HG02759 (cell line): ENCODE data around the gene PRKAG2.

ENCODE experiments used
- ATAC-seq: cut with Tn5 transposase; IDR thresholded peaks from one replicate; pipeline ENCODE4 v1.9.1; 2021; ENCODE audit warnings: mild to moderate bottlenecking, moderate library complexity; ENCODE audit not compliant: unreplicated experiment

The PRKAG2 gene

DNA sequence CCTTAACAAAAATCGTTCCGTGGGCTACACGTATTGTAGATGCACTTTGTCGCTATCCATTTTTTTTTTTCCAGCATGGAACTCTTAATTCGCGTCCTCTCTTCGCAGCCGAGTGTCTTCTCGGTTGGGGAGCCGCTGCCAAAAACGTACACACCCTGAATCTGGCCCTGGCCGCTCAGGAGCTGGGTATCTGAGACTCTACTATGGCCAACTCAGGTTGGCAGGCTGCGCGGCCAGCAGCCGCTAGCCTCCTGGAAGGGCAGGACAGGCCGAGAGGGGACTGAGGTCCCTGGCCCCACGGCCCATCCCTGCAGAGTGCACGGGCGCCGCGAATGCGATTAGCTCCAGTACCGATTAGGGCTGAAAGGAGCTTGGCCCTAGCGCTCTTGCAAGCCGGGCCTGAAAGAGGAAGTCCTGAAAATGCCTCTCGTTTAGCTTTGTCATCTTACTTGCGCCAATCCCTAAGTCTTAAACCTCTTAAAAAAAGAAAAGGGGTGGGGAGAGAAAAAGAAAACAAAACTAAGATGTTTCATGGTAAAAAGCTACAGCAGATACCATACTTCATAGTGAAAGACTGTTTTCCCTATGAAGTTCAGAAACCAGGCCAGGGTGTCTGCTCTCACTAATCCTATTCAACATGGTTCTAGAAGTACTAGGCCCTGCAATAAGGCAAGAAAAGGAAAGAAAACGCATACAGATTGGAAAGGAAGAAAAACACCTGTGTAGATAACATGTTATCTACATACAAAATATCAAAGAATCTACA, 244.0 kb downstream of the PRKAG2 start:
- peak; percentile 51 for ATAC-seq

DNA sequence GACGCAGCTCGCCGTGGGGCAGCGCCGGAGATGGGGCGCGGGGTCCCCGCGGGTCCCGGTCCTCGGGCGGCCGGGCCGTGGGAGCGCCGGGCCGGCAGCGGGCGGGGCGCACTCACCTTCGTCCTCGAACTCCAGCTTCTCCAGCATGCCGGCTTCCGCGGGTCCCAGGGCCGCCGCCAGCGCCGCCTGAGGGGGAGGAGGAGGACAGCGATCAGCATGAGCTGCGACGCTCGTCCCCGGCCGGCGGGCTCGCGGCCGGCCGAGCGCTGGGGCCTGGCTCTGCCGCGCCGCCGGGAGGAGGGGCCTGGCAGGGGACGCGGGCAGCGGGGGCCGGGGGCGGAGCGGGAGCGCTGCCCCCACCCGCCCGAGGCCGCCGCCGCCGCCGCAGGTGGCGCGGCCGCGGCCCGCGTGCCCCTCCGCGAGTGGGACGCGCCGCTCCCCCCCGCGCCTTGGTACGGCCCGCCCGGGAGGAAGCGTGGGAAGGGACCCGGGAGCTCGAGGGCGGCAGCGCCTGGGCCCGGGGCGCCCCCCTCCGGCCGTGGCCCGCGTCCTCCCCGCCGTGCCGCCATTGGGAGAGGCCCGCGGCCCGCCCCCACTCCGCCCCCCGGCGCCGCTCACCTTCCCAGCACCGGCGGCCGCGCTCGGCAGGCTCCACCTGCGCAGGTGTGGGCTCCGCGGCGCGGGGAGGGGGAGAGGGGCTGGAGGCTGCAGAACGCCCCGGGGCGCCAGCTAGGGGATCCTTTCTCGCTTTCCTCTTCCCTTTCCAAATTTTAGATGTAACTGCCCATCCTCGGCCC, 244.8 kb downstream of the PRKAG2 start:
- peak; percentile 75 for ATAC-seq

DNA sequence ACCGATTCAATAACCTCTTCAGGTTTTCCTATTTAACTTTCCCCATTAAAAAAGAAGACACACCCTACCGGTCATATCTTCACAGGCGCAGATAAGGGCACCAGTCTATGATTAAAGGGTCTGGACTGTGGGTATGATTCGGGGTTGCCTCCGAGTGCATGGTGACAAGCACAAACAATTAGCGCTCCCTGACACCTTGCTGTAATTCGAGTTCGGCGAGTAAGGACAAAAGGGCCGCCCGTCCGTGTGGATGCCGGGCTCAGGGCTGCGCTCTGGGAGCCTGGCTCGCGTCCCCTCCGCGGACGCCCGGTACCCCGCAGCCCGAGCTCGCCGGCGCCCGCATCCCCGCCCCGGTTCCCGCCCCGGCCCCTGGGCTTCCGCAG, 245.4 kb downstream of the PRKAG2 start:
- peak; percentile 30 for ATAC-seq

DNA sequence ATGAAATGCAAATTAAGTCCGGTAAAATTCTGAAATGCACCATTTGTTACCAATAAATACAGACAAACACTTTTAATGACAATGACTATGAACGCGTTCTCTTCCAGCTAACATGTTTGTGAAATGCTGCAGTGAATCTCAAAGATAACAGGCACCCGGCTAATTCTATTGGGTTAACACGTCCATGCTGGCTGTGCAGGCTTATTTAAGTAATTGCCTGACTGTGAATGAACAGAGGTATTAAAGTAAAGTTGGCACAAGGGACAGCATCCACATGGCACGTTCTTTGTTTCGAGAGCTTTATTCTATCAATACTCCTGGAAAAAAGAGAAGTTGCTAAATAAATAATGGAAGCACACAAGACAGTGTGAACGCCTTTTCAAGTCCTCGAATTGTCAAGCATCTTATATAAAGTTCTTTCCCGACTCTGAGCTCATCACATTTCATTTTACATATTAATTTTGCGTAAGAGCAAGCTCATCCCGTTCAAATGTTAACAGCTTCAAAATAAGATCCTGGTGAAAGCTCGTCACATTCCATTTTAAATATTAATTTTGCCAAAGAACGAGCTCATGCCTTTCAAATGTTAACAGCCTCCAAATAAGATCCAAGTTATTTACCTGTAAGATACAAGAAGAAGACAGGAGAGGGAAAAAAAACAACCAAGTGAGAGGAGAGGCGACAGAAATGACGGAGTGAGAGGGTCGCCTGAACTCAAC, 245.9 kb downstream of the PRKAG2 start:
- no peak for ATAC-seq

GRCh38 chr7:151630358-151630757, 246.6 kb downstream of the PRKAG2 start:
- no peak for ATAC-seq

GRCh38 chr7:151629713-151630272, 247.1 kb downstream of the PRKAG2 start:
- no peak for ATAC-seq

DNA sequence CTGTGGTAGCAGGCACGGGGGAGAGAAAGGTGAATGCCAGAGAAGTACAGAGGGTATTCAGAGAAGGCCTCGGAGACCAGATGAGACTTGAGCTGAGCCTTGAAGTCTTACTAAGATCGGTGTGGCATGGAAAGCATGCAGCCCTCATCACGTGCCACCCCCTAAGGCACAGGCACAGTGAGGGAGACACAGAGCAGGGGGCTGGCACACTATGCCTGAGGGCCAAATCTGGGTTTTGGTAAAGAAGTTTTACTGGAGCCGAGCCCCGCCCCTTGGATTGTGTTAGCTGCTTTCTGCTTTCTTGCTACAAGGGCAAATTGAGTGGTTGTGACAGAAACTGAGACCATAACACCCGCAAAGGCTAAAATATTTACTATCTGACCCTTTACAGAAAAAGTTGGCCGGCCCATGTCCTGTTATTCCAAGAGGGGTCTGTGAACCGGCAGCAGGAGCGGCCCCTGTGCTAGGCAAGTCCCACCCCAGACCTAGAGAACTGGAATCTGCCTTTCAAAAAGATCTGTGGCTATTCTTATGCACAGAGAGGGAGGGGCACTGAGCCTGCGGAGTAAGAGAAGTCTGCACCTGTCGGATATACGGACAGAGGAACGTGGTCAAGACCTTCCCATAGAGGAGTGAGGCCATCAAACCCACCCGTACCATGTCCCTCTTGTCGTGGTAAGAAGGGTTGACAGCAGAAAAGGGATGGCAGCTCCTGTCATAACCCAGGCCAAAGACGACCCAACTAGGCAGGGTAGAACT, 247.9 kb downstream of the PRKAG2 start:
- ATAC-seq: no peak

DNA sequence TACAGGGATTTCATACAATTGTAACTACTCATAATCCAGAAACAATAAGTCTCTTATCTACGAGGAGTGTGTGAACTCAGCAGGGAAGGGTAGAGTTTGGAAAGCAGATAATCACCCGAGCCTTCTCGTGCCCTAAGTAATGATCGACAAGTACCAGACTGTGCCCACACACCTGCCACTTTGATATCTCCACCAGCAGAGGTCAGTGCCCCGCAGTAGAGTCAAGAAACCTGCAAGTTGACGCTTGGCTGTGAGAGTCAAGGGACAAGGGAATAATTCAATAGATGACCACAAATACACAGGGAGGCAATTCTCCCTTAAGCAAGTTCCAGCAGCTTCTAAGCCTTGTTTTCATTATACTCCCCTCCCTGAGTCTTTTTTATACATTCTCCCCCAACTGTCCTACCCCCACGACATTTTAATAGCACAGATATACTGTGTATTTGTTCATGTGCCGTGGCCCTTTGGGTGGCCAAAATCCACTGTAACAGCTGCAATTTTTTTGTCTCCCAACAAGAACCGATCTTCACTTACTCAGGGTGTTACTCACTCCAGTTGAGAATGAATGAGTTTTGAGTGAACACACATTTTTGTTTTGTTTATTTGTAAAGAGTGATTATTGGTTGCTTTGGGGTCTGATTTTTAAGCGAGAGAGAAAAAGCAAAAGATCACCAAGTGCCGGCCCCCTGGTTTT, 250.3 kb downstream of the PRKAG2 start:
- ATAC-seq: no peak

- no peak for ATAC-seq
Measured at GRCh38 chr7:151625606-151626005, 251.3 kb downstream of the PRKAG2 start.

DNA sequence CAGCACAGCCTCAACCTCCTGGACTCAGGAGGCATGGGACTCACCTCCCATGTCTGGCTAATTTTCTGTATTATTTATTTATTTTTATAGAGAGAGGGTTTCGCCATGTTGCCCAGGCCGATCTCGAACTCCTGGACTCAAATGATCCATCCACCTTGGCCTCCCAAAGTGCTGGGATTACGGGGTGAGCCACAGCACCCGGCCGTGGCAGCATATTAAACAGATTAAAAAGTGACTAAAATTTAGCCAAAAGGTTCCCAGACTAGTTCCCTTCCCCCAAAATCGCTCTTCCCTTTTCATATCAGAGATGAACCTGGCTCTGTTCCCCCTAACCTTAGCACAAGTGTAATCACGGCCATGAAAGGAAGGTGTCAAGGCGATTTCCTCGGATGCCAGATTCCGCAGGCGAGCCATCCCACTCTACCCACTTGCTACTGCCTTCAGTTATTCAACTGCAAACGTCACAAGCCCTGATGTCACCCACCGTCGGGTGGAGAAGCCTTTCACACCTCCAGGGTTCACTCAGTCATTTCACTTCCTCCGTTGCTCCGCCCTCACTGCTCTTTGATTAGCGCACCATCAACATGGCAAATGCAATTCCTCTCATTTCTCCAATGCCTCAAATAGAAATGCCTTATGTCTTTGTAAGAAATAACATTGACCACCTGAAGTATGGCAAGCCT, 252.5 kb downstream of the PRKAG2 start:
- no peak for ATAC-seq

- no peak for ATAC-seq
Measured at GRCh38 chr7:151623766-151624165, 253.1 kb downstream of the PRKAG2 start.

- no peak for ATAC-seq
Measured at GRCh38 chr7:151621961-151622360, 255.0 kb downstream of the PRKAG2 start.

- ATAC-seq: no peak
Measured at GRCh38 chr7:151616443-151617213, 260.3 kb downstream of the PRKAG2 start.

- ATAC-seq: no peak
Measured at GRCh38 chr7:151615784-151616183, 261.1 kb downstream of the PRKAG2 start.

DNA sequence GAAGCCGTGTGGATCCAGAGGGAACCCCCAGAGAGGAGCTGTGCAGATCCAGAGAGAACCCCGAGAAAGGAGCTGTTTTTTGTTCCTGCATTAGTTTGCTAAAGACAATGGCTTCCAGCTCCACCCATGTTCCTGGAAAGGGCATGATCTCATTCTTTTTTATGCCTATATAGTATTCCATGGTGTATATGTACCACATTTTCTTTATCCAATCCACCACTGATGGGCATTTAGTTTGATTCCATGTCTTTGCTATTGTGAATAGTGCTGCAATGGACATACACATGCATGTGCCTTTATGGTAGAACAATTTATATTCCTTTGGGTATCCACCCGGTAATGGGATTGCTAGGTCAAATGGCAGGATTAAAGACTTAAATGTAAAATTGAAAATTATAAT, 261.9 kb downstream of the PRKAG2 start:
- ATAC-seq: no peak

- ATAC-seq: no peak
Measured at GRCh38 chr7:151614019-151614418, 262.9 kb downstream of the PRKAG2 start.

- ATAC-seq: no peak
Measured at GRCh38 chr7:151611878-151612277, 265.0 kb downstream of the PRKAG2 start.

DNA sequence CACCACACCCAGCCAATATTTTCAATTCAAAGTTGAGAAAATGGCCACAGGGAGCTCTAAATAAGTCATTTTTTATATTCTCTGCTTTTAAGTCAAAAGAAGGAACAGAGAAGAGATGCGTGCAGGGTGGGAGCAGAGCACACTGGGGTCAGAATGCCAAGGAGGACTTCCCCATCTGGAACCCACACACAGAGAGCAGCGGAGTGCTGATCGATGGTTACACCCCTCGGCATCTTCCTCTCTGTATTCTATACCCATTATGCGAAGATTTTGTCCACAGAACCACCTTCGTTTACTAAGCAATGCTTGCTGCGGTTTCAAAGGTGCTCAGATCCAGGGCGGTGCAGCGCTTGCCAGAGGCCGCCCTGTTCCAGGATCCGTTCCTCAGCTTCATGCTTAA, 265.9 kb downstream of the PRKAG2 start:
- no peak for ATAC-seq
